ENCODE measurements around the gene HOXD13. TPM values are rescaled to one million over a fixed set of nuclear protein-coding genes. Genes with fewer than 3 reads are reported as not detected.
A peak's percentile ranks its signal among the peaks of the same experiment; 100 is the strongest.

Gene HOXD13
- total RNA-seq, 4 donors from 2014 or later, result 0.19 TPM; not detected in 3

DNA sequence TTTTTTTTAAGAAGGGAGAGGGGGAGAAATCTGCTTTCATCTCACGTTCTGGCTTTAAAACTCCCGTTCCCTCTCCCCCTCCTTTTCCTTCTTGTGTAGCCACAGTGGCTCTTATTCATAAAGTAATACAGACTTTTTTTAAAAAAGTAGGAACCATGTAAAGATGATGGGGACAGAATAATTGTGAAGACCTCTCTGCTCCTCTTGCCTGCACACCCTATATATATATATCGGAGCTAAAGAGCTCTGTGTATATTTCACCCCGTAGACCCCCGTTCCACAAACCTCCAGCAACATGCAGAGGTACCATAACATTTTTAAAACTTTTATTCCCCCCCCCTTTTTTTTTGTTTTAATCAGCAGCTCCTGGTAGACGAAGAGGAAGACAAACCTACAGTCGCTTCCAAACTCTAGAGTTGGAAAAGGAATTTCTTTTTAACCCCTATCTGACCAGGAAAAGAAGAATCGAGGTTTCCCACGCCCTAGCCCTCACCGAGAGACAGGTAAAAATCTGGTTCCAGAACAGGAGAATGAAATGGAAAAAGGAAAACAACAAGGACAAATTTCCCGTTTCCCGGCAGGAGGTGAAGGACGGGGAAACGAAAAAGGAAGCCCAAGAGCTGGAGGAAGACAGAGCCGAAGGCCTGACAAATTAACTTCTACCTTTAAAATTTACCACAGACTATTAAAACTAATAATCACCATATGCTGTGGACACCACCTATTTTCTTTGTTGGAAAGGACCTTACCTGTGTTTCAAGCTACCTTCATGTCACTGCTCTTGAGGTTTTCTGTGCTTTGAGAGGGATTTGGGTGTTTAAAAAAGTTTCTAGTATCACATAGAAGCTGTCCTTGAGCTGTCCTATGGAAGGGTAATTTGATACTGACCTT, 38.7 kb downstream of the HOXD13 start:
- WGBS, result 25% methylated on average over 15 of the region's 15 CpGs
- H3K27me3 ChIP-seq, result peaks cover 95% of the 10 kb centered on the region
- no peaks in the 10 kb centered on the region for H3K36me3 ChIP-seq
- peak overlapping the region; percentile 65 for H3K4me3 ChIP-seq
- TF ChIP-seq POLR2A (IDR thresholded peaks at IDR 0.05) (no peak), POLR2AphosphoS5 (IDR thresholded peaks at IDR 0.05) (no peak), CTCF (IDR thresholded peaks at IDR 0.05) (no peak), EP300 (IDR thresholded peaks at IDR 0.05) (no peak)
- peaks cover 54% of the 10 kb centered on the region for H3K4me1 ChIP-seq
- DNase-seq (ENCODE audit: low spot score in 2 of 2), result no peak
- no peaks in the 10 kb centered on the region for H3K9me3 ChIP-seq
- peak overlapping the region; percentile 96 for H3K27ac ChIP-seq

DNA sequence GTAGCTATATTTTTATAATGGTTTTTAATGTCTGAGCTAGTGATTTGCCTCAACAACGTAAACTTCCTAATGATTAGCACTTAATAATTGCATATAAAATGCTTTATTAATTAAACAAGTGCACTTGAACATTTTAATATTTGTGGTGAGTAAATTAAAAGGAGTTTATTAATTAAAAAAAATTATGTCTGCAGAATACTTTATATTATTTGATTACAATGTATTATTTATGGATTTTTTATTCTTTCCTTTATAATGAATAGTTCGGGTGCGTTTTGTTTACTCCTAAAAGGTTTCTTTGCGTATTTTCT, 39.3 kb downstream of the HOXD13 start:
- H3K4me3 ChIP-seq, result peak overlapping the region; percentile 65
- peak overlapping the region; percentile 96 for H3K27ac ChIP-seq
- TF ChIP-seq POLR2A (IDR thresholded peaks at IDR 0.05) (no peak), EP300 (IDR thresholded peaks at IDR 0.05) (no peak), CTCF (IDR thresholded peaks at IDR 0.05) (no peak), POLR2AphosphoS5 (IDR thresholded peaks at IDR 0.05) (no peak)
- H3K9me3 ChIP-seq, result no peaks in the 10 kb centered on the region
- peaks cover 57% of the 10 kb centered on the region for H3K4me1 ChIP-seq
- no peak for DNase-seq (ENCODE audit: low spot score in 2 of 2)
- 43% methylated on average over 4 of the region's 4 CpGs for WGBS
- peaks cover 97% of the 10 kb centered on the region for H3K27me3 ChIP-seq
- no peaks in the 10 kb centered on the region for H3K36me3 ChIP-seq

GRCh38 chr2:176132205-176133171, 40.0 kb downstream of the HOXD13 start:
- Histone ChIP-seq H3K27ac (peak overlapping the region; percentile 61), H3K36me3 (no peaks in the 10 kb centered on the region), H3K4me1 (peaks cover 63% of the 10 kb centered on the region), H3K4me3 (peak overlapping the region; percentile 65), H3K9me3 (no peaks in the 10 kb centered on the region), H3K27me3 (peaks cover 99% of the 10 kb centered on the region)
- TF ChIP-seq EP300 (IDR thresholded peaks at IDR 0.05), result no peak
- TF ChIP-seq CTCF (IDR thresholded peaks at IDR 0.05), result no peak
- no peak for TF ChIP-seq POLR2A (IDR thresholded peaks at IDR 0.05)
- TF ChIP-seq POLR2AphosphoS5 (IDR thresholded peaks at IDR 0.05), result no peak
- 23% methylated on average over 33 of the region's 33 CpGs for WGBS
- no peak for DNase-seq (ENCODE audit: low spot score in 2 of 2)

DNA sequence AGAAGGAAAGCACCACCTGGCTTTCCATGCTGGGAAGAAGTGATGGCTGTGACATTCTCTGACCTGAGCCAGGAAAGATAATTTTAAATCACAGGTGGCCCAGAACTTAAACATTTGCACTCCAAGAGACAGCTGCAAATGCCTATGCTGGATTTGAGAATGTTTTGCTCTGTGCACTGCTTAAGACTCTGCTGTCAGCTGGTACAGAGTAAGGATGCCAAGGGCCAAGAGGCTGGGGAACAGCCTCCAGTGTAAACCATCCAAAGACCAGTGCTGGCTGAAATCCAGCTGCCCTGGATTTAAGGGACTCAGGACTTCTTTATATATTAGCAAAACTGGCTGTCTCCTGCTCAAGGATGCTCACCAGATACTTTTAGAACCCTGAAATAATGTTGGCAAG, 40.9 kb downstream of the HOXD13 start:
- Histone ChIP-seq H3K27me3 (peaks cover 99% of the 10 kb centered on the region), H3K27ac (no peak overlapping the region), H3K4me3 (no peak overlapping the region), H3K36me3 (no peaks in the 10 kb centered on the region), H3K4me1 (peaks cover 59% of the 10 kb centered on the region), H3K9me3 (no peaks in the 10 kb centered on the region)
- no peak for TF ChIP-seq EP300 (IDR thresholded peaks at IDR 0.05)
- no peak for TF ChIP-seq CTCF (IDR thresholded peaks at IDR 0.05)
- TF ChIP-seq POLR2AphosphoS5 (IDR thresholded peaks at IDR 0.05), result no peak
- no peak for TF ChIP-seq POLR2A (IDR thresholded peaks at IDR 0.05)
- DNase-seq (ENCODE audit: low spot score in 2 of 2), result no peak

GRCh38 chr2:176134035-176134434, 41.5 kb downstream of the HOXD13 start:
- Histone ChIP-seq H3K4me1 (peaks cover 59% of the 10 kb centered on the region), H3K4me3 (no peak overlapping the region), H3K36me3 (no peaks in the 10 kb centered on the region), H3K9me3 (no peaks in the 10 kb centered on the region), H3K27ac (no peak overlapping the region), H3K27me3 (peaks cover 99% of the 10 kb centered on the region)
- 68% methylated on average over 4 of the region's 4 CpGs for WGBS
- no peak for TF ChIP-seq CTCF (IDR thresholded peaks at IDR 0.05)
- no peak for TF ChIP-seq POLR2AphosphoS5 (IDR thresholded peaks at IDR 0.05)
- no peak for TF ChIP-seq EP300 (IDR thresholded peaks at IDR 0.05)
- no peak for TF ChIP-seq POLR2A (IDR thresholded peaks at IDR 0.05)
- no peak for DNase-seq (ENCODE audit: low spot score in 2 of 2)
